Measurements from ENCODE around the gene PTGS1. TPM values are rescaled to one million over a fixed set of nuclear protein-coding genes. Genes with fewer than 3 reads are reported as not detected.

The PTGS1 gene
- polyA plus RNA-seq, 1 donor (not counting 4 experiments of a cell fraction or from before 2014, with no cell fraction given), result 4.5 TPM

GRCh38 chr9:122401896-122402295 lies 31.1 kb downstream of the PTGS1 start:
- no peaks in the 10 kb centered on the region for H3K27me3 ChIP-seq (ENCODE audit: control insufficient read depth, extremely low read depth, insufficient read depth, low read length)
- H2AFZ ChIP-seq (ENCODE audit: control insufficient read depth, low read length), result no peak overlapping the region
- FAIRE-seq (no peak), DNase-seq (ENCODE audit: low read depth, low spot score) (no peak)
- dilution Hi-C loops (cut with MboI; ENCODE audit: extremely low pct_ligation_motif_present, low sequenced_read_pairs), result no loop called here
- no peaks in the 10 kb centered on the region for H3K36me3 ChIP-seq (ENCODE audit: control insufficient read depth in 2 of 2, extremely low read depth in 1 of 2, insufficient read depth in 2 of 2, low read length in 2 of 2)
- H3K9ac ChIP-seq (ENCODE audit: control insufficient read depth, extremely low read depth, insufficient read depth, low read length), result no peak overlapping the region
- no peaks in the 10 kb centered on the region for H3K9me1 ChIP-seq (ENCODE audit: control insufficient read depth, extremely low read depth, insufficient read depth, low read length)
- H3K4me1 ChIP-seq (ENCODE audit: control insufficient read depth, extremely low read depth, insufficient read depth, low read length), result peaks cover 10% of the 10 kb centered on the region
- no peak for TF ChIP-seq EZH2 (IDR thresholded peaks at IDR 0.05; ENCODE audit: low read length)
- TF ChIP-seq CTCF (optimal IDR thresholded peaks at IDR 0.05 in 1 of 3, IDR thresholded peaks at IDR 0.05 in 1 of 3, conservative IDR thresholded peaks at IDR 0.05 in 1 of 3; ENCODE audit: extremely low read depth in 1 of 3, insufficient read depth in 2 of 3, low read length in 3 of 3), result no peak
- H3K79me2 ChIP-seq (ENCODE audit: control insufficient read depth, insufficient read depth, low read length), result no peaks in the 10 kb centered on the region
- H3K27ac ChIP-seq (ENCODE audit: control insufficient read depth, insufficient read depth, low read length), result peak overlapping the region; percentile 22
- H3K4me2 ChIP-seq (ENCODE audit: control insufficient read depth, extremely low read depth, insufficient read depth, low read depth, low read length), result no peak overlapping the region
- H3K9me3 ChIP-seq (ENCODE audit: control insufficient read depth, low read depth, low read length), result no peaks in the 10 kb centered on the region
- no peaks in the 10 kb centered on the region for H4K20me1 ChIP-seq (ENCODE audit: control insufficient read depth, extremely low read depth, insufficient read depth, low read length)
- no peak overlapping the region for H3K4me3 ChIP-seq (ENCODE audit: control insufficient read depth in 2 of 3, extremely low read depth in 1 of 3, insufficient read depth in 2 of 3, low read depth in 1 of 3, low read length in 3 of 3)

GRCh38 chr9:122402403-122402871 lies 31.6 kb downstream of the PTGS1 start:
- no peaks in the 10 kb centered on the region for H3K9me3 ChIP-seq (ENCODE audit: control insufficient read depth, low read depth, low read length)
- H3K27me3 ChIP-seq (ENCODE audit: control insufficient read depth, extremely low read depth, insufficient read depth, low read length), result no peaks in the 10 kb centered on the region
- H3K9me1 ChIP-seq (ENCODE audit: control insufficient read depth, extremely low read depth, insufficient read depth, low read length), result no peaks in the 10 kb centered on the region
- no peak overlapping the region for H3K9ac ChIP-seq (ENCODE audit: control insufficient read depth, extremely low read depth, insufficient read depth, low read length)
- no peak overlapping the region for H2AFZ ChIP-seq (ENCODE audit: control insufficient read depth, low read length)
- DNase-seq (ENCODE audit: low read depth, low spot score) (peak; percentile 90), FAIRE-seq (peak; percentile 70)
- peak overlapping the region; percentile 22 for H3K27ac ChIP-seq (ENCODE audit: control insufficient read depth, insufficient read depth, low read length)
- H3K4me1 ChIP-seq (ENCODE audit: control insufficient read depth, extremely low read depth, insufficient read depth, low read length), result peaks cover 10% of the 10 kb centered on the region
- TF ChIP-seq CTCF (optimal IDR thresholded peaks at IDR 0.05 in 1 of 3, IDR thresholded peaks at IDR 0.05 in 1 of 3, conservative IDR thresholded peaks at IDR 0.05 in 1 of 3; ENCODE audit: extremely low read depth in 1 of 3, insufficient read depth in 2 of 3, low read length in 3 of 3), result no peak
- TF ChIP-seq EZH2 (IDR thresholded peaks at IDR 0.05; ENCODE audit: low read length), result no peak
- H4K20me1 ChIP-seq (ENCODE audit: control insufficient read depth, extremely low read depth, insufficient read depth, low read length), result no peaks in the 10 kb centered on the region
- no peaks in the 10 kb centered on the region for H3K79me2 ChIP-seq (ENCODE audit: control insufficient read depth, insufficient read depth, low read length)
- H3K36me3 ChIP-seq (ENCODE audit: control insufficient read depth in 2 of 2, extremely low read depth in 1 of 2, insufficient read depth in 2 of 2, low read length in 2 of 2), result no peaks in the 10 kb centered on the region
- no peak overlapping the region for H3K4me2 ChIP-seq (ENCODE audit: control insufficient read depth, extremely low read depth, insufficient read depth, low read depth, low read length)
- dilution Hi-C loops (cut with MboI; ENCODE audit: extremely low pct_ligation_motif_present, low sequenced_read_pairs), result no loop called here
- H3K4me3 ChIP-seq (ENCODE audit: control insufficient read depth in 2 of 3, extremely low read depth in 1 of 3, insufficient read depth in 2 of 3, low read depth in 1 of 3, low read length in 3 of 3), result no peak overlapping the region
